ENCODE data around the gene PALLD. TPM values are rescaled to one million over a fixed set of nuclear protein-coding genes. Genes with fewer than 3 reads are reported as not detected.

PALLD gene
- total and polyA plus RNA-seq, 2 of the 13 experiments (the other 11 are each of a cell fraction or from before 2014, with no cell fraction given): 0.50 to 1.5 TPM

DNA sequence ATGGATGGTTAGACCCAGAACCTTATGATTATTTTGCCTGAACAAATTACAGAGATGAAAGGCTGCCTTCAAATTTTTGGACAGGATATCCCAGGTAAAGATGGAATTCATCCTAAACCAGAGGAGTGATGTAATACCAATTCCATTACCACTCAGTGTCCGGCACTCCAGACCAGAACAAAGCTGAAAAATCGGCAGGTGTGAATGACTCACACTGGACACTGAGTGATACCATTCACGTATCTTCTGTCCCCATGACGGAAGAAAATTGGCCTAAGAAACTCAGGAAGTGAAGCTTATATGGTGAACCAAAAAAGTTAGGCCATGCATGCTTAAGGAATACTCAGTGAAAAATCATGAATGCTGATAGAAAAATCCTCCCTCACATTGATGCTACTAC is 34.5 kb downstream of the PALLD start (continued):
- TF ChIP-seq ZNF777 (CRISPR knock-in tag; IDR thresholded peaks at IDR 0.05): no peak
- TF ChIP-seq, protein P1, sequence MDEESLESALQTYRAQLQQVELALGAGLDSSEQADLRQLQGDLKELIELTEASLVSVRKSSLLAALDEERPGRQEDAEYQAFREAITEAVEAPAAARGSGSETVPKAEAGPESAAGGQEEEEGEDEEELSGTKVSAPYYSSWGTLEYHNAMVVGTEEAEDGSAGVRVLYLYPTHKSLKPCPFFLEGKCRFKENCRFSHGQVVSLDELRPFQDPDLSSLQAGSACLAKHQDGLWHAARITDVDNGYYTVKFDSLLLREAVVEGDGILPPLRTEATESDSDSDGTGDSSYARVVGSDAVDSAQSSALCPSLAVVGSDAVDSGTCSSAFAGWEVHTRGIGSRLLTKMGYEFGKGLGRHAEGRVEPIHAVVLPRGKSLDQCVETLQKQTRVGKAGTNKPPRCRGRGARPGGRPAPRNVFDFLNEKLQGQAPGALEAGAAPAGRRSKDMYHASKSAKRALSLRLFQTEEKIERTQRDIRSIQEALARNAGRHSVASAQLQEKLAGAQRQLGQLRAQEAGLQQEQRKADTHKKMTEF (CRISPR knock-in tag; IDR thresholded peaks at IDR 0.05): no peak

GRCh38 chr4:168534535-168534934 is 37.7 kb downstream of the PALLD start:
- ChIA-PET POLR2A (no interaction called here), CTCF (ENCODE audit: low intra/inter-chr PET ratio, low total read pairs) (no interaction called here)
- Histone ChIP-seq H3K9ac (ENCODE audit: insufficient read depth, low read depth, low read length) (no peak overlapping the region), H3K27ac (ENCODE audit: extremely low read length, insufficient read depth, low read length) (no peak overlapping the region), H3K9me3 (ENCODE audit: low read length) (no peaks in the 10 kb centered on the region), H3K4me2 (ENCODE audit: low read depth, low read length) (no peak overlapping the region), H3K4me1 (ENCODE audit: insufficient read depth, low read length) (no peaks in the 10 kb centered on the region), H4K20me1 (ENCODE audit: insufficient read depth, low read length) (no peaks in the 10 kb centered on the region), H3K4me3 (replicated peaks in 1 of 3; ENCODE audit: insufficient read depth in 1 of 3, low read depth in 2 of 3, low read length in 3 of 3) (no peak overlapping the region), H2AFZ (ENCODE audit: low read length) (no peak overlapping the region), H3K79me2 (ENCODE audit: insufficient read depth, low read length) (no peaks in the 10 kb centered on the region), H3K27me3 (ENCODE audit: control insufficient read depth in 1 of 2, insufficient read depth in 2 of 2, low read length in 2 of 2) (no peaks in the 10 kb centered on the region; a peak in 1 of 5 replicates), H3K36me3 (replicated peaks in 1 of 2; ENCODE audit: control insufficient read depth in 1 of 2, insufficient read depth in 2 of 2, low read length in 2 of 2) (no peaks in the 10 kb centered on the region)
- WGBS (ENCODE audit: low lambda C conversion rate): 0% methylated on average over 1 of the region's 1 CpG
- no peak for FAIRE-seq
- no peak for DNase-seq (ENCODE audit: low spot score)
- BruUV-seq (replicated peaks): no TSS peak
- ATAC-seq: no peak
- intact Hi-C loops (cut with micrococcal nuclease; ENCODE audit: unreplicated experiment): no loop called here
- TF ChIP-seq MTF1 (CRISPR knock-in tag; IDR thresholded peaks at IDR 0.05) (no peak), HNRNPH1 (optimal IDR thresholded peaks at IDR 0.05; ENCODE audit: low read depth, low read length) (no peak), SIN3B (IDR thresholded peaks at IDR 0.05; ENCODE audit: low read length) (no peak), SP2 (CRISPR knock-in tag; IDR thresholded peaks at IDR 0.05) (no peak), MNT (IDR thresholded peaks at IDR 0.05) (peak; percentile 33; the same call in 1 of the 2 replicates)
- TF ChIP-seq, protein P2, sequence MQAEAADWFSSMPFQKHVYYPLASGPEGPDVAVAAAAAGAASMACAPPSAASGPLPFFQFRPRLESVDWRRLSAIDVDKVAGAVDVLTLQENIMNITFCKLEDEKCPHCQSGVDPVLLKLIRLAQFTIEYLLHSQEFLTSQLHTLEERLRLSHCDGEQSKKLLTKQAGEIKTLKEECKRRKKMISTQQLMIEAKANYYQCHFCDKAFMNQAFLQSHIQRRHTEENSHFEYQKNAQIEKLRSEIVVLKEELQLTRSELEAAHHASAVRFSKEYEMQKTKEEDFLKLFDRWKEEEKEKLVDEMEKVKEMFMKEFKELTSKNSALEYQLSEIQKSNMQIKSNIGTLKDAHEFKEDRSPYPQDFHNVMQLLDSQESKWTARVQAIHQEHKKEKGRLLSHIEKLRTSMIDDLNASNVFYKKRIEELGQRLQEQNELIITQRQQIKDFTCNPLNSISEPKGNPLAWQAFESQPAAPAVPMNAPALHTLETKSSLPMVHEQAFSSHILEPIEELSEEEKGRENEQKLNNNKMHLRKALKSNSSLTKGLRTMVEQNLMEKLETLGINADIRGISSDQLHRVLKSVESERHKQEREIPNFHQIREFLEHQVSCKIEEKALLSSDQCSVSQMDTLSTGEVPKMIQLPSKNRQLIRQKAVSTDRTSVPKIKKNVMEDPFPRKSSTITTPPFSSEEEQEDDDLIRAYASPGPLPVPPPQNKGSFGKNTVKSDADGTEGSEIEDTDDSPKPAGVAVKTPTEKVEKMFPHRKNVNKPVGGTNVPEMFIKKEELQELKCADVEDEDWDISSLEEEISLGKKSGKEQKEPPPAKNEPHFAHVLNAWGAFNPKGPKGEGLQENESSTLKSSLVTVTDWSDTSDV (CRISPR knock-in tag; IDR thresholded peaks at IDR 0.05): no peak
- in situ Hi-C loops (cut with HindIII; ENCODE audit: extremely low pct_ligation_motif_present, low pct_unique_long_range_greater_than_20kb): no loop called here
